NK-92 (cell line): ENCODE measurements around the gene CDK11A.

Source experiments
- DNase-seq: peaks from one replicate; lab custom pipeline; 2025; ENCODE audit not compliant: unreplicated experiment; lab: John Stamatoyannopoulos, UW

Gene CDK11A

DNA sequence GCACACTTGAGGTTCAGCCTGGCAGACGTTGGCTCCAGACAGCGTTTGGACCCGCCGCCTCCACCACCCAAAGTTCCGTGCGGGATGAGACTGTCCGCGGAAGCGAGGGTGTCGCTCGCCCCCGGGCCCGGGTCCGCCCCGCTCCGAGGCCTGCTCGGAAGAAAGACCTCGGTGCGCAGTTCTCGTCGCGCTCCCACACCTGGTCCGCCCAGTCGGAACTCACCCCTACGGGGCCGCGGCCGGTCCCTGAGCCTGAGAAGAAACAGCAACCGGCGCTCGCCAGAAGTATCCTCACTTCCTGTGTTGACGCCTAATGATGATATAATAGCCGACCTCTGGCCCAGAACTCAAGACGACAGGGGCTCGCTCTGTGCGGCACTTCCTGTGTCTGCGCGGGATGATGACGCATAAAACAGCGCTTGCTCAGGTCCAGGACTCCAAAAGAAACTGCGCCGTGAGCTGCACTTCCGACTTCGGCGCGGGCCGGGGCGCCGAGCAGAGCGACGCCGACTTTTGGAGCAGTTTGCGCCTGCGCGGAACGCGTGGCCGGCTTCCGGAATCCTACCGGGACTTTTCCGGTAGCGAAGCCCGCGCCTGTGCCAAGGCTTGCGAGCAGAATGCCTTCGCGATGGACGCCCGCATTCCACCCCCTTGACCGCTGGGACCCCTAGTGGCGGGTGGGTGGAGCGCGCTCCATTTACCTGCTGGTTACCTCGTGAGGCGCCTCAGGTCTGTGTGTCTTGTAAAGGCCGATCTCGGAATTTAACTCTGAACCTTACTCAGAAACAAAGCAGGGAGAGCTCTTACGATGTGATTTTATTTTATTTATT lies at the start of gene CDK11A:
CDK11A (minus strand) TSS at position 323 of the 830 bp plus-strand sequence. CDS start 1,539 bp downstream, outside the sequence.
- DNase-seq, result peak; percentile 89

- DNase-seq, result no peak
Measured at GRCh38 chr1:1773874-1774273, 49.7 kb upstream of the CDK11A start.

DNA sequence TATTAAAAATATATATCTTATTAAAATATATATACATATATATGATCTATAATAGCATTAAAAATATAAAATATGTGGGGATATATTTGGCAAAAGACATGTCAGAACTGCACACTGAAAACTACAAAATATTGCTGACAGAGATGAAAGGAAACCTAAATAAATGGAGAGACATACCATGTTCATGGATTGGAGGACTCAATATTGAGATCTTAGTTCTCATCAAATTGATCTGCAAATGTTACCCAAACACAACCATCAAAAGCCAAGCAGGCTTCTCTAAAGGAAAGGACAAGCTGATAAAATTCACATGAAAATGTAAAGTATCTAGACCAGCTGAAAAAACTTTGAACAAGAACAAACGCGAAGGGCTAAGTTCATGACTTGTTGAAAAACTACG lies 46.9 kb upstream of the CDK11A start:
- no peak for DNase-seq

DNA sequence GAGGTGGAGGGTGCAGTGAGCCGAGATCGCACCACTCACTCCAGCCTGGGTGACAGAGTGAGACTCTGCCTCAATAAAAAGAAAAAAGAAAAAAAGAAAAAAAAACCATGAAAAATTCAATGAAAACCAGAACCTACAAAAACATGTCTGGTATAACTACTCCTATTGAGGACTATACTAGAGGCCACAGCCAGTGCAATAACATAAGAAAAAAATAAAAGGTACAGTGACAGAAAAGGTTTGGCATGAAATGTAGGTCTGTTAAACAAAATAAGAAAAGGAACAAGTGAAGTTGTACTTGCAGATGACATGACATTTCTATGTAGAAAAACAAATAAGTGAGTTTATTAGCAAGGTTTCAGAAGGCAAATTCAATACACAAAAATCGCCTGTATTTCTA lies 45.9 kb upstream of the CDK11A start:
- DNase-seq, result no peak

DNA sequence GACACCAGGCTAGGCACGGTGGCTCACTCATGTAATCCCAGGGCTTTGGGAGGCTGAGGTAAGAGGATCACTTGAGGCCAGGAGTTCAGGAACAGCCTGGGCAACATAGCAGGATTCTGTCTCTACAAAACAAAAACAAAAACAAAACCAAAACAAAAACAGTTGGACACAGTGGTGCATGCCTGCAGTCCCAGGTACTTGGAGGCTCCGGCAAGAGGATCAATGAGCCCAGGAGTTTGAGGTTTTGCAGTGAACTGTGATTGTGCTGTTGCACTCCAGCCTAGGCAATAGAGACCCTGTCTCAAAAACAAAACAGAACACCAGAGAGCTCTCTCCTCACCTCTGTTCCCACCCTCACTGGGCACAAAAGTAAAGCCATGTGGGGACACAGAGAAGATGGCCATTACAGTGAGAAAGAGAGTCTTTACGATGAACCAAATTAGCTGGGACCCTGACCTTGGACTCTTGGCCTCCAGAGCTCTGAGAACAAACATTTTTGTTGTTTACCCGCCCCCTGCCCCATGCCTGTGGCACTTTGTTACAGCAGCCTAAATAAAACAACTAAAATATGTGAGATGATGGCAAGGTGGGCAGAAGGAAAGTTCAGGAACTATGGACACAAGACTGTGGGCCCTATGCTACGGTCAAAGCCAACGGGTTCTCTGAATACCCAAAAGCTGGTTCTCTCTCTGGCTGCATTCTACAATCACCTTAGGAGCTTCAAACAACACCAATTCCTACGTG lies 44.3 kb upstream of the CDK11A start:
- no peak for DNase-seq

GRCh38 chr1:1764876-1765470 lies 40.8 kb upstream of the CDK11A start:
- DNase-seq, result no peak

DNA sequence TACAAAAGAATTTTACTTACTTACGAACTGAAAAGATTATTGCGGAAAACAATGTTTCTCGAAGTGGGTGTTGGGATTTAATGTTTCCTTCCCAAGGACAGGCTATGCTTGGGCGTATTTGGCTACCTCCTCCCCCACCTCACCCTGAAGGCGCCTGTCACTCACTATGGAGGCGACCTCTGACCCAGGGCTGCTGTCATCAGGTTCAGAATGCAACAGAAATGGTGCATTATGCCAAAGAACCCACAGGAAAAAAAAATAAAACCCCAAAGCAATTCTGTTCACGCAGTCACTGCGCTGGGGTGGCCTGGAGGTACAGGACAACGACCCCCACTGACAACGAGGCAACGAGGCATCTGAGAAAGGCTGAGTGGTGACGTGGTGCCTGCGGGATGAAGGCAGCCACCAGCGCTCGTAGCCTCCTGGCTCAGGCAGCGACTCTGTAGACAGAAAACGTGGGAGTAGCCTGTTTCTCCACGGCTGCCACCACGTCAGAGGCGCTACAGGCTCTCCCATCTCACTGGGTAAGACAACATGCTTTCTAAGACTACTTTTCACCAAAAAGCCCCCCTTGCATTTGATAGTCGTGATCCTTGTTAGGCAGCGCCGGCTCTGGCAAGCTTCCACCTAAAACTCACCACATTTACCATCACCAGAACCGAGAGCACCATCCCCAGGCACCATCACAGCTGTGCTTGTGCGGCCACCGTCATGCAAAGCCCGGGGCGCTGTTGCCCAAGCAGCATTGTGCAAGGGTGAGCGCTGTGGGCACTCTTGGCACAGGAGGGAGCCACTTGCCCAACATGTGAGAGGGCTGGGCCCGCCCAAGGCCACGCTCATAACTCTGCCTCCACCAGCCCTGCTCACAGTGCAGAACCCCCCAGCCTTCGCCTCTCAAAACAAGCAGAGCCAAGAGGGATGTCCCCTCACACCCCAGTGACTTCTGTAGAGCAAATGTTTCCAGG lies 39.8 kb upstream of the CDK11A start:
- no peak for DNase-seq

- no peak for DNase-seq
Measured at GRCh38 chr1:1761504-1762376, 37.6 kb upstream of the CDK11A start.

- DNase-seq, result no peak
Measured at GRCh38 chr1:1760715-1761114, 36.6 kb upstream of the CDK11A start.

GRCh38 chr1:1760345-1760650 lies 36.1 kb upstream of the CDK11A start:
- no peak for DNase-seq

DNA sequence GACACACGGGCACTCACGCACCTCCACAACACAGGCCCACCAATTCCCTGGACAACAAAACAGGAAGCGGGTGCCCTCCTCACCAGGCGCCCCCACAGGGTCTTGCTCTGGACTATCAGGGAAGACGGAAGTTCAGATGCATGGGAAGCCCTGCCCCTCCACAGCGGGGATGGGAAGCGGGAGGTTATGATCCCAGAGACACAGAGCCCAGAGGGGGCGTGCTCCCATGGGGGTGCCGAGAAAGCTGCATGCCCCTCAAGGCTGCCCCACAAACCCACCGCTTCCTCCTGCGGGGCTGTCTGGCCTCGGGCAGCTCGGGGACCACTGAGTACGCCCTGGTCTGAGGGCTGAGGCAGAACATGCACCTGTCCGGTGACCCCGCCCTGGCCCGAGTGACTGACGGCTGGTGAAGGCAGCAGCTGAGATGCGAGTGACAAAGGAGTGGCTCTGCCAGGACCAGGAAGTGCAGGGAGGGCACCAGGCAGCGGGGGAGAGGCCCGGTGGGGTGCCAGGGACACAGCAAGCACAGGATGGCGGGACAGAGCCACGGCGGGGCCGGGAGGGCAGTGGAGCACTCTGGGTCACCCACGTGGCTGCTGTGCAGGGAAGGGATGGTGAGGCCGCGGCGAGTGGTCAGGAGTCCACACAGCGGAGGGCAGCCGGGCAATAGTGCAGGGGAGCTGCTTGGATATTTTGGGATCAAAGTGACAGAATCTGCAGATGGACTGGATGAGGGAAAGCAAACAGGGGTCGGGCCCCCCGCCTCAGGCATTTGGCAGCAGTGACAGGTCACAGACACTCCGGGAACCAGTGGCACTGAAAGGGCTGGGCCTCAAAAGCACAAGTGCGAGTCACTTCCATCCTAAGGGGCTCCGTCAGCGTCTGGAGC lies 35.5 kb upstream of the CDK11A start:
- no peak for DNase-seq

DNA sequence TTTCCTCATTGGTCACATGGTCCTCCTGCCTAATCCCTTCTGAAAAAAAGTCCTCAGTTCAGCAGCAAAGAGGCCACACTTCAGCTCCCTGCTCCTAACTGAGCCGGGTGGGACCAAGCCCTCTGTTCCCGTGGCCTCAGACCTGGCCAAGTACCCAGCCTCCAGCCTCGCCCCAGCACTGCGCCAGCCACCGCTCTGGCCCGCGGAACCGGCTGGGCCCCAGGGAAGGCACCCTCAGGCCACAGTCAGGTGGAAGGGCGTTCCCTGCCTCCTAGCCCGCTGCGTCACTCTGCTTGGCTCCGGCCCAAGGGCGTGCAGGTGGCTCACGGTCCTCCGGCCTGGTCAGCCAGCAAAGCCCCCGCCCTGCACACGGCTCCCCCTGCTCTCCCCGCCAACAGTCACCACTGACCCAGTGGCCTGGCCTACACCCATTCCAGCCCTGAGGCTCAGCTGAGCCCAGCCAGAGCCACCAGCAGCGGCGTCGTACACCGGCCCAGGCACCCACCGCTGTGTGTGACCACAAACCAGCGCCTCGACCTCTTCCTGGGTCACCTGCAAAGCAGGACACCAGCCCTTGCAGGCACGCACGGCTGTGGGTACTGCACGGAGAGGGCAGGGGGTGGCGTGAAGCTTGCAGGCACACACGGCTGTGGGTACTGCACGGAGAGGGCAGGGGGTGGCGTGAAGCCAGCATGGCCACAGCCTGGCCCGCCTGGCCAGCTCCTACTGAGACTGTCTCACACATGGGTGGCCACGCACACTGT lies 34.7 kb upstream of the CDK11A start:
- no peak for DNase-seq

GRCh38 chr1:1758059-1758621 lies 34.0 kb upstream of the CDK11A start:
- no peak for DNase-seq

GRCh38 chr1:1757422-1758058 lies 33.4 kb upstream of the CDK11A start:
- no peak for DNase-seq

- no peak for DNase-seq
Measured at GRCh38 chr1:1756661-1757421, 32.7 kb upstream of the CDK11A start.

GRCh38 chr1:1755852-1756251 lies 31.7 kb upstream of the CDK11A start:
- DNase-seq, result no peak

GRCh38 chr1:1755426-1755825 lies 31.3 kb upstream of the CDK11A start:
- DNase-seq, result no peak
